DOHH2 (cell line): Measurements from ENCODE around the gene ASAP2.

Experiments used
- H3F3A ChIP-seq: fragments of 200-600 bp; sonication (generic), shearing (Covaris generic); 2 replicates; pipeline ENCODE4 v1.6.0; 2016; ENCODE audit warnings: antibody characterized with exemption, mild to moderate bottlenecking; ENCODE audit not compliant: control insufficient read depth, insufficient read depth
- H3K27ac ChIP-seq: fragments of 200-600 bp; sonication (generic); 2 replicates; pipeline ENCODE4 v1.5.1; 2014; ENCODE audit warnings: low read depth, mild to moderate bottlenecking, low read length, moderate library complexity
- H3K27me3 ChIP-seq: fragments of 200-600 bp; sonication (generic); 2 replicates; pipeline ENCODE4 v1.6.1; 2014; ENCODE audit warnings: mild to moderate bottlenecking, low read length, mixed read lengths; ENCODE audit not compliant: control insufficient read depth
- H3K36me3 ChIP-seq: fragments of 200-600 bp; sonication (generic); 2 replicates; pipeline ENCODE4 v1.6.1; 2014; ENCODE audit warnings: mild to moderate bottlenecking, low read length, moderate library complexity, mixed read lengths; ENCODE audit not compliant: control insufficient read depth
- H3K4me1 ChIP-seq: fragments of 200-600 bp; sonication (generic); 2 replicates; pipeline ENCODE4 v1.6.1; 2014; ENCODE audit warnings: mild to moderate bottlenecking, low read length, mixed read lengths; ENCODE audit not compliant: control insufficient read depth
- H3K4me2 ChIP-seq: fragments of 200-600 bp; sonication (generic); 2 replicates; pipeline ENCODE4 v1.6.0; 2014; ENCODE audit warnings: mild to moderate bottlenecking, low read length, moderate library complexity
- H3K4me3 ChIP-seq: fragments of 200-600 bp; sonication (generic); 2 replicates; pipeline ENCODE4 v1.5.1; 2014; ENCODE audit warnings: mild to moderate bottlenecking, low read length, mixed read lengths
- H3K79me2 ChIP-seq: fragments of 200-600 bp; sonication (generic); 2 replicates; pipeline ENCODE4 v1.6.1; 2014; ENCODE audit warnings: mild to moderate bottlenecking, low read length, mixed read lengths; ENCODE audit not compliant: control insufficient read depth
- H3K9me2 ChIP-seq: fragments of 200-600 bp; sonication (generic); replicated peaks from 2 replicates; pipeline ENCODE4 v1.6.1; 2014; ENCODE audit warnings: mild to moderate bottlenecking, low read length, mixed read lengths; ENCODE audit not compliant: control insufficient read depth
- H3K9me3 ChIP-seq: fragments of 200-600 bp; sonication (generic); 2 replicates; pipeline ENCODE4 v1.6.1; 2014; ENCODE audit warnings: antibody characterized with exemption, low read length, mixed read lengths; ENCODE audit not compliant: control insufficient read depth, insufficient read depth
- H4K20me1 ChIP-seq: fragments of 200-600 bp; sonication (generic); 2 replicates; pipeline ENCODE4 v1.6.0; 2014; ENCODE audit warnings: low read depth, mild to moderate bottlenecking, antibody characterized with exemption, low read length, moderate library complexity; ENCODE audit not compliant: control insufficient read depth, insufficient read depth
- CTCF ChIP-seq: fragments of 200-600 bp; sonication (generic); IDR thresholded peaks from one replicate; pipeline ENCODE4 v1.5.1; 2014; ENCODE audit warnings: antibody characterized with exemption, mild to moderate bottlenecking, low read depth, low read length; ENCODE audit not compliant: poor library complexity, severe bottlenecking
- EZH2phosphoT487 ChIP-seq: fragments of 200-600 bp; sonication (generic); IDR thresholded peaks from 2 replicates; pipeline ENCODE4 v1.6.1; 2017; ENCODE audit warnings: borderline replicate concordance, mild to moderate bottlenecking, antibody characterized with exemption, low read length, moderate library complexity, mixed read lengths

The ASAP2 gene

GRCh38 chr2:9403924-9404323, 197.3 kb downstream of the ASAP2 start:
- Histone ChIP-seq H3F3A (peaks cover 22% of the 10 kb centered on the region; the same call in 1 of the 2 replicates), H3K9me2 (no peaks in the 10 kb centered on the region), H4K20me1 (peaks cover 6% of the 10 kb centered on the region; the same call in 1 of the 2 replicates), H3K9me3 (no peaks in the 10 kb centered on the region), H3K79me2 (no peaks in the 10 kb centered on the region), H3K36me3 (peaks cover 16% of the 10 kb centered on the region), H3K4me3 (no peak overlapping the region), H3K27me3 (no peaks in the 10 kb centered on the region), H3K27ac (no peak overlapping the region), H3K4me2 (no peak overlapping the region), H3K4me1 (peaks cover 3% of the 10 kb centered on the region)
- TF ChIP-seq CTCF, result no peak
- TF ChIP-seq EZH2phosphoT487, result no peak

- Histone ChIP-seq H3K4me1 (peaks cover 3% of the 10 kb centered on the region), H3K27ac (no peak overlapping the region), H4K20me1 (peaks cover 6% of the 10 kb centered on the region; the same call in 1 of the 2 replicates), H3F3A (peaks cover 22% of the 10 kb centered on the region; the same call in 1 of the 2 replicates), H3K4me2 (no peak overlapping the region), H3K4me3 (no peak overlapping the region), H3K9me2 (no peaks in the 10 kb centered on the region), H3K9me3 (no peaks in the 10 kb centered on the region), H3K27me3 (no peaks in the 10 kb centered on the region), H3K79me2 (no peaks in the 10 kb centered on the region), H3K36me3 (peaks cover 21% of the 10 kb centered on the region)
- no peak for TF ChIP-seq CTCF
- TF ChIP-seq EZH2phosphoT487, result no peak
Measured at GRCh38 chr2:9404451-9404850, 197.8 kb downstream of the ASAP2 start.

GRCh38 chr2:9405636-9406035, 199.0 kb downstream of the ASAP2 start:
- TF ChIP-seq CTCF (no peak), EZH2phosphoT487 (no peak)
- Histone ChIP-seq H3K9me2 (no peaks in the 10 kb centered on the region), H3K36me3 (peaks cover 27% of the 10 kb centered on the region), H3K4me1 (no peaks in the 10 kb centered on the region; the same call in 1 of the 2 replicates), H3K27me3 (no peaks in the 10 kb centered on the region), H3K4me2 (no peak overlapping the region), H4K20me1 (peaks cover 6% of the 10 kb centered on the region; the same call in 1 of the 2 replicates), H3K4me3 (no peak overlapping the region), H3K79me2 (no peaks in the 10 kb centered on the region), H3K27ac (no peak overlapping the region), H3K9me3 (no peaks in the 10 kb centered on the region), H3F3A (peaks cover 22% of the 10 kb centered on the region; the same call in 1 of the 2 replicates)
